Lung (tissue), 12 donors: ENCODE data around the gene RABGAP1L. TPM values are rescaled to one million over a fixed set of nuclear protein-coding genes. Genes with fewer than 3 reads are reported as not detected.
A peak's percentile ranks its signal among the peaks of the same experiment; 100 is the strongest.
"Not testable (repeated sequence)": the region's sequence is repeated elsewhere in the genome, so short reads cannot be mapped to it uniquely, and the experiment has no call there.

Experiments used
- ATAC-seq: fragments of 200-7000 bp; cut with Tn5 transposase; one replicate; pipeline ENCODE4 v1.9.1; 2020; ENCODE audit warnings: moderate number of reproducible peaks; ENCODE audit not compliant: insufficient read depth, low FRiP score
- DNase-seq, 3 donors: peaks; one replicate each; pipeline ENCODE4 v3.0.0-alpha.2; 2013 to 2017
- H3K27ac ChIP-seq, 2 donors: one replicate each; pipeline ENCODE4 v1.5.1; 2013; ENCODE audit warnings: mild to moderate bottlenecking in 2 of 2, moderate library complexity in 2 of 2, control low read depth in 1 of 2, inconsistent platforms in 1 of 2, low read depth in 1 of 2, low read length in 1 of 2
- H3K27me3 ChIP-seq, 3 donors: one replicate each; pipeline ENCODE4 v1.5.1; 2013; ENCODE audit warnings: low read length in 2 of 3; ENCODE audit not compliant: control insufficient read depth in 3 of 3, insufficient read depth in 3 of 3
- H3K36me3 ChIP-seq, 4 donors: one replicate each; pipeline ENCODE4 v1.5.1; 2013; ENCODE audit warnings: low read length in 4 of 4, mild to moderate bottlenecking in 1 of 4, moderate library complexity in 1 of 4; ENCODE audit not compliant: control insufficient read depth in 4 of 4, insufficient read depth in 4 of 4
- H3K4me1 ChIP-seq, 5 donors: one replicate each; pipeline ENCODE4 v1.5.1; 2013; ENCODE audit warnings: low read length in 5 of 5, mild to moderate bottlenecking in 2 of 5, moderate library complexity in 1 of 5; ENCODE audit not compliant: control insufficient read depth in 5 of 5, insufficient read depth in 5 of 5
- H3K4me3 ChIP-seq: one replicate; pipeline ENCODE4 v1.5.1; 2013; ENCODE audit warnings: mild to moderate bottlenecking, control low read depth, moderate library complexity
- H3K9ac ChIP-seq, 2 donors: one replicate each; pipeline ENCODE4 v1.5.1; 2013; ENCODE audit warnings: low read length in 2 of 2, control low read depth in 1 of 2; ENCODE audit not compliant: insufficient read depth in 1 of 2
- H3K9me3 ChIP-seq, 4 donors: one replicate each; pipeline ENCODE4 v1.5.1; 2013; ENCODE audit warnings: low read length in 3 of 4, mild to moderate bottlenecking in 1 of 4, moderate library complexity in 1 of 4; ENCODE audit not compliant: control insufficient read depth in 4 of 4, insufficient read depth in 3 of 4
- WGBS, 2 donors: extraction: QIAGEN DNeasy Blood & Tissue Kit; methylation state at CpG; one replicate each; pipeline ENCODE4 v1.1.7; 2013; 5-methylcytosine and 5-hydroxymethylcytosine counted together
- polyA plus RNA-seq, 2 donors: library from polyadenylated mRNA; stranded (reverse); fragments of 200-250 nt; gene quantifications; one replicate each; pipeline ENCODE4 v1.2.1, GENCODE V29; 2013
- total RNA-seq, 2 donors: library from RNA; depleted of rRNA in 1 of 2; stranded (reverse); fragments of >200 nt in 1 of 2; gene quantifications; one replicate each; pipeline ENCODE4 v1.2.1, GENCODE V29; 2014 to 2021
- TF ChIP-seq, protein P1 (sequence below): IDR thresholded peaks from 2 replicates; pipeline ENCODE4 v1.5.1; 2012; ENCODE audit warnings: mild to moderate bottlenecking; ENCODE audit errors: control extremely low read depth, extremely low read depth
- donor health status: control.
- donor health status: control.
- donor health status: Bipolar disorder and iron deficiency.
- donor health status: healthy.
- donor health status: DM: yes; HTN: yes; CAD: no.

The RABGAP1L gene
- total and polyA plus RNA-seq, 4 donors, result 16.0 to 123 (median 44.5) TPM

- Histone ChIP-seq H3K9me3 (no peaks in the 10 kb centered on the region), H3K36me3 (no peaks in the 10 kb centered on the region), H3K9ac (no peak overlapping the region), H3K4me3 (no peak overlapping the region), H3K27ac (no peak overlapping the region), H3K27me3 (no peaks in the 10 kb centered on the region), H3K4me1 (peaks cover 0 to 11% (median 0%) of the 10 kb centered on the region in 5 donors)
- DNase-seq (no peak), ATAC-seq (no peak)
- WGBS, 2 donors, result 97 to 99% methylated on average over 1 of the region's 1 CpG
- TF ChIP-seq, protein P1, sequence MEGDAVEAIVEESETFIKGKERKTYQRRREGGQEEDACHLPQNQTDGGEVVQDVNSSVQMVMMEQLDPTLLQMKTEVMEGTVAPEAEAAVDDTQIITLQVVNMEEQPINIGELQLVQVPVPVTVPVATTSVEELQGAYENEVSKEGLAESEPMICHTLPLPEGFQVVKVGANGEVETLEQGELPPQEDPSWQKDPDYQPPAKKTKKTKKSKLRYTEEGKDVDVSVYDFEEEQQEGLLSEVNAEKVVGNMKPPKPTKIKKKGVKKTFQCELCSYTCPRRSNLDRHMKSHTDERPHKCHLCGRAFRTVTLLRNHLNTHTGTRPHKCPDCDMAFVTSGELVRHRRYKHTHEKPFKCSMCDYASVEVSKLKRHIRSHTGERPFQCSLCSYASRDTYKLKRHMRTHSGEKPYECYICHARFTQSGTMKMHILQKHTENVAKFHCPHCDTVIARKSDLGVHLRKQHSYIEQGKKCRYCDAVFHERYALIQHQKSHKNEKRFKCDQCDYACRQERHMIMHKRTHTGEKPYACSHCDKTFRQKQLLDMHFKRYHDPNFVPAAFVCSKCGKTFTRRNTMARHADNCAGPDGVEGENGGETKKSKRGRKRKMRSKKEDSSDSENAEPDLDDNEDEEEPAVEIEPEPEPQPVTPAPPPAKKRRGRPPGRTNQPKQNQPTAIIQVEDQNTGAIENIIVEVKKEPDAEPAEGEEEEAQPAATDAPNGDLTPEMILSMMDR, result no peak
Measured at GRCh38 chr1:174643206-174643605, 483.9 kb downstream of the RABGAP1L start.

- not testable (repeated sequence) for ATAC-seq, H3K27ac ChIP-seq, DNase-seq, H3K9ac ChIP-seq, H3K36me3 ChIP-seq, H3K9me3 ChIP-seq, H3K27me3 ChIP-seq, H3K4me3 ChIP-seq
- 55 to 67% methylated on average over 2 of the region's 2 CpGs for WGBS, 2 donors
- peaks cover 0 to 22% (median 9%) of the 10 kb centered on the region in 5 donors for H3K4me1 ChIP-seq
Measured at GRCh38 chr1:174649572-174649971, 490.3 kb downstream of the RABGAP1L start.

DNA sequence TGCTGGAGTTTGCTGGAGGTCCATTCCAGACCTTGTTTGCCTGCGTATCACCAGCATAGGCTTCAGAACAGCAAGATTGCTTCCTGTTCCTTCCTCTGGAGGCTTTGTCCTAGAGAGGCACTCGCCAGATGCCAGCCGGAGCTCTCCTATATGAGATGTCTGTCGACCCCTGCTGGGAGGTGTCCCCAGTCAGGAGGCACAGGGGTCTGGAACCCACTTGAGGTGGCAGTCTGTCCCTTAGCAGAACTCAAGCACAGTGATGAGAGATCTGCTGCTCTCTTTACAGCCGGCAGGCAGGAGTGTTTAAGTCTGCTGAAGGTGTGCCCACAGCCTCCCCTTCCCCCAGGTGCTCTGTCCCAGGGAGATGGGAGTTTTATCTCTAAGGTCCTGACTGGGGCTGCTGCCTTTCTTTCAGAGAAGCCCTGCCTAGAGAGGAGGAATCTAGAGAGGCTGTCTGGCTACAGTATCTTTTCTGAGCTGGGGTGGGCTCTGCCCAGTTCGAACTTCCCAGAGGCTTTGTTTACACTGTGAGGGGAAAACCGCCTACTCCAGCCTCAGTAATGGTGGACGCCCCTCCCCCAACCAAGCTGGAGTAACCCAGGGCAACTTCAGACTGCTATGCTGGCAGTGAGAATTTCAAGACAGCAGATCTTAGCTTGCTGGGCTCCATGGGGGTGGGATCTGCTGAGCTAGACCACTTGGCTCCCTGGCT, 493.4 kb downstream of the RABGAP1L start:
- H3K27ac ChIP-seq, result no peak overlapping the region
- no peaks in the 10 kb centered on the region for H3K27me3 ChIP-seq
- no peaks in the 10 kb centered on the region for H3K36me3 ChIP-seq
- no peak for ATAC-seq
- TF ChIP-seq, protein P1, result no peak
- WGBS, 2 donors, result 75 to 85% methylated on average over 8 of the region's 8 CpGs
- H3K4me3 ChIP-seq, result no peak overlapping the region
- peak; percentile 46 to 64 (median 51) for DNase-seq
- H3K9me3 ChIP-seq, result peaks cover 0 to 3% (median 0%) of the 10 kb centered on the region in 4 donors
- no peak overlapping the region for H3K9ac ChIP-seq
- H3K4me1 ChIP-seq, result peaks cover 0 to 30% (median 9%) of the 10 kb centered on the region in 5 donors

- H3K9ac ChIP-seq, result no peak overlapping the region
- H3K36me3 ChIP-seq, result no peaks in the 10 kb centered on the region
- H3K9me3 ChIP-seq, result peaks cover 0 to 4% (median 0%) of the 10 kb centered on the region in 4 donors
- H3K27ac ChIP-seq, result no peak overlapping the region
- DNase-seq, result peak in 2 of 3 donors; percentile 81 to 92
- H3K27me3 ChIP-seq, result no peaks in the 10 kb centered on the region
- ATAC-seq, result no peak
- no peak overlapping the region for H3K4me3 ChIP-seq
- H3K4me1 ChIP-seq, result peaks cover 0 to 30% (median 9%) of the 10 kb centered on the region in 5 donors
- TF ChIP-seq, protein P1, result no peak
Measured at GRCh38 chr1:174654560-174654959, 495.2 kb downstream of the RABGAP1L start.
